Esophagus squamous epithelium (tissue), 4 donors: ENCODE data around the gene RNF26.

Source experiments
- CTCF ChIP-seq, 6 experiments: fragments of 450-650 bp in 4 of 6; fragments of 200-600 bp in 2 of 6; sonication (generic) in 2 of 6; IDR thresholded peaks; one replicate each; pipeline ENCODE4 v1.5.1; 2016 to 2019; ENCODE audit warnings: antibody characterized with exemption in 6 of 6, mild to moderate bottlenecking in 4 of 6, moderate library complexity in 4 of 6
- POLR2A ChIP-seq, 4 donors: fragments of 450-650 bp; IDR thresholded peaks; one replicate each; pipeline ENCODE4 v1.6.1; 2017; ENCODE audit warnings: antibody characterized with exemption in 4 of 4, mild to moderate bottlenecking in 4 of 4, moderate library complexity in 3 of 4

GRCh38 chr11:119342362-119343130, 8.2 kb downstream of the RNF26 start:
- TF ChIP-seq POLR2A (IDR thresholded peaks at IDR 0.05) (no peak), CTCF (IDR thresholded peaks at IDR 0.05) (no peak)
